Neural cell (in vitro differentiated cells): ENCODE results near the gene RWDD2A.

Source experiments
- CTCF ChIP-seq: fragments of 450-650 bp; IDR thresholded peaks from 2 replicates; pipeline ENCODE4 v1.5.1; 2014; ENCODE audit warnings: antibody characterized with exemption, mild to moderate bottlenecking, moderate library complexity; ENCODE audit not compliant: poor library complexity, severe bottlenecking
- EP300 ChIP-seq: fragments of 450-650 bp; conservative IDR thresholded peaks from 2 replicates; pipeline ENCODE4 v1.6.1; 2014; ENCODE audit warnings: antibody characterized with exemption, mild to moderate bottlenecking, moderate library complexity; ENCODE audit not compliant: poor library complexity, severe bottlenecking
- EZH2 ChIP-seq: fragments of 200-600, 300-800 bp; shearing (Covaris generic), sonication (generic); IDR thresholded peaks from 2 replicates; pipeline ENCODE4 v1.6.1; 2014; ENCODE audit warnings: antibody characterized with exemption, low read length, borderline replicate concordance, mild to moderate bottlenecking; ENCODE audit not compliant: insufficient read depth, poor library complexity, severe bottlenecking
- MXI1 ChIP-seq: fragments of 450-650 bp; conservative IDR thresholded peaks from 2 replicates; pipeline ENCODE4 v1.6.1; 2014; ENCODE audit warnings: antibody characterized with exemption, mild to moderate bottlenecking; ENCODE audit not compliant: poor library complexity, severe bottlenecking
- POLR2AphosphoS5 ChIP-seq: IDR thresholded peaks from 2 replicates; pipeline ENCODE4 v1.6.1; 2012
- RAD21 ChIP-seq: fragments of 450-650 bp; conservative IDR thresholded peaks from 2 replicates; pipeline ENCODE4 v1.6.1; 2014; ENCODE audit warnings: antibody characterized with exemption, mild to moderate bottlenecking, moderate library complexity
- REST ChIP-seq: IDR thresholded peaks from 2 replicates; pipeline ENCODE4 v1.6.1; 2012; ENCODE audit warnings: borderline replicate concordance
- TAF1 ChIP-seq: IDR thresholded peaks from 2 replicates; pipeline ENCODE4 v1.6.1; 2012; ENCODE audit warnings: low read depth

GRCh38 chr6:83221889-83222479, 28.8 kb downstream of the RWDD2A start:
- no peak for TF ChIP-seq EP300
- TF ChIP-seq CTCF, result peak; percentile 85
- TF ChIP-seq TAF1, result no peak
- TF ChIP-seq EZH2, result no peak
- no peak for TF ChIP-seq POLR2AphosphoS5
- TF ChIP-seq RAD21, result peak; percentile 84
- no peak for TF ChIP-seq REST
- no peak for TF ChIP-seq MXI1
